Hepatocyte (in vitro differentiated cells): ENCODE data around the gene EPHB2. TPM values are rescaled to one million over a fixed set of nuclear protein-coding genes. Genes with fewer than 3 reads are reported as not detected.

Experiments used
- DNase-seq: peaks from one replicate; pipeline ENCODE4 v3.0.0-alpha.2; 2016; ENCODE audit warnings: low spot score
- H2AFZ ChIP-seq: fragments of 200-600 bp; sonication (generic); 2 replicates; pipeline ENCODE4 v1.6.0; 2016; ENCODE audit warnings: antibody characterized with exemption, mild to moderate bottlenecking
- H3K27ac ChIP-seq: fragments of 200-600 bp; sonication (generic); 2 replicates; pipeline ENCODE4 v1.5.1; 2016; ENCODE audit warnings: mild to moderate bottlenecking
- H3K27me3 ChIP-seq: fragments of 200-600 bp; sonication (generic); 2 replicates; pipeline ENCODE4 v1.6.1; 2016
- H3K36me3 ChIP-seq: fragments of 200-600 bp; sonication (generic); replicated peaks from 2 replicates; pipeline ENCODE4 v1.5.1; 2016; ENCODE audit warnings: low read depth; ENCODE audit not compliant: insufficient read depth
- H3K4me1 ChIP-seq: fragments of 200-600 bp; sonication (generic); 2 replicates; pipeline ENCODE4 v1.5.1; 2016; ENCODE audit warnings: mild to moderate bottlenecking, moderate library complexity; ENCODE audit not compliant: insufficient read depth
- H3K4me2 ChIP-seq: fragments of 200-600 bp; sonication (generic); 2 replicates; pipeline ENCODE4 v1.6.0; 2016
- H3K4me3 ChIP-seq: fragments of 200-600 bp; sonication (generic); 2 replicates; pipeline ENCODE4 v1.5.1; 2016; ENCODE audit warnings: mild to moderate bottlenecking
- H3K79me2 ChIP-seq: fragments of 200-600 bp; sonication (generic); 2 replicates; pipeline ENCODE4 v1.6.0; 2017; ENCODE audit warnings: mild to moderate bottlenecking
- H3K9me2 ChIP-seq: fragments of 200-600 bp; sonication (generic); replicated peaks from 2 replicates; pipeline ENCODE4 v1.6.0; 2017; ENCODE audit warnings: mild to moderate bottlenecking; ENCODE audit not compliant: insufficient read depth
- H3K9me3 ChIP-seq: fragments of 200-600 bp; sonication (generic); 2 replicates; pipeline ENCODE4 v1.5.1; 2016; ENCODE audit warnings: low read depth, mild to moderate bottlenecking
- H4K20me1 ChIP-seq: fragments of 200-600 bp; sonication (generic); 2 replicates; pipeline ENCODE4 v1.6.0; 2016; ENCODE audit warnings: mild to moderate bottlenecking; ENCODE audit not compliant: insufficient read depth, poor library complexity, severe bottlenecking
- CTCF ChIP-seq: fragments of 200-600 bp; sonication (generic); IDR thresholded peaks from 2 replicates; pipeline ENCODE4 v1.5.1; 2016; ENCODE audit warnings: antibody characterized with exemption, mild to moderate bottlenecking; ENCODE audit not compliant: poor library complexity
- EZH2 ChIP-seq: fragments of 200-600 bp; sonication (generic); IDR thresholded peaks from 2 replicates; pipeline ENCODE4 v1.6.1; 2016; ENCODE audit warnings: antibody characterized with exemption, mild to moderate bottlenecking, borderline replicate concordance
- EZH2phosphoT487 ChIP-seq: fragments of 200-600 bp; sonication (generic); IDR thresholded peaks from one replicate; pipeline ENCODE4 v1.6.1; 2018; ENCODE audit warnings: antibody characterized with exemption, mild to moderate bottlenecking, low read depth, moderate library complexity; ENCODE audit not compliant: unreplicated experiment, severe bottlenecking
- WGBS: methylation state at CpG from one replicate; pipeline ENCODE4 v1.1.6; 2016; ENCODE audit warnings: low lambda C conversion rate; ENCODE audit errors: missing lambda C conversion rate; 5-methylcytosine and 5-hydroxymethylcytosine counted together
- polyA plus RNA-seq: library from polyadenylated mRNA; unstranded; fragments of >200 nt; fragmentation: Nextera tagmentation; extraction: Ambion mirVana; gene quantifications from 2 replicates; pipeline ENCODE4 v1.2.1, GENCODE V29; 2016
- total RNA-seq: library from RNA; depleted of rRNA; stranded (reverse); fragments of >200 nt; gene quantifications from 2 replicates; pipeline ENCODE4 v1.2.3, GENCODE V29; 2014

EPHB2 gene
- total and polyA plus RNA-seq, 2 experiments from 2014 or later: 17.2 to 18.3 TPM

- H3K4me3 ChIP-seq: peak overlapping the region; percentile 79
- H4K20me1 ChIP-seq: peaks cover 5% of the 10 kb centered on the region
- no peaks in the 10 kb centered on the region for H3K36me3 ChIP-seq
- no peaks in the 10 kb centered on the region for H3K9me3 ChIP-seq
- TF ChIP-seq CTCF: no peak
- TF ChIP-seq EZH2phosphoT487: no peak
- TF ChIP-seq EZH2: no peak
- WGBS: 8% methylated on average over 29 of the region's 50 CpGs
- peaks cover 19% of the 10 kb centered on the region for H3K4me1 ChIP-seq
- peak; percentile 79 for DNase-seq
- H3K27ac ChIP-seq: peak overlapping the region; percentile 53
- H3K4me2 ChIP-seq: peak overlapping the region; percentile 99
- peaks cover 25% of the 10 kb centered on the region for H3K79me2 ChIP-seq
- H3K9me2 ChIP-seq: no peaks in the 10 kb centered on the region
- no peaks in the 10 kb centered on the region for H3K27me3 ChIP-seq
- no peak overlapping the region for H2AFZ ChIP-seq
Observed at GRCh38 chr1:22709891-22710700, 543 bp upstream of the EPHB2 start.

- Histone ChIP-seq H3K79me2 (peaks cover 31% of the 10 kb centered on the region), H4K20me1 (peaks cover 8% of the 10 kb centered on the region), H3K4me2 (peak overlapping the region; percentile 88), H3K9me2 (no peaks in the 10 kb centered on the region), H3K27ac (no peak overlapping the region), H3K36me3 (no peaks in the 10 kb centered on the region), H2AFZ (no peak overlapping the region), H3K9me3 (no peaks in the 10 kb centered on the region), H3K4me3 (peak overlapping the region; percentile 67), H3K27me3 (no peaks in the 10 kb centered on the region), H3K4me1 (peaks cover 19% of the 10 kb centered on the region)
- peak; percentile 41 for DNase-seq
- TF ChIP-seq EZH2phosphoT487 (no peak), EZH2 (no peak)
- 0% methylated on average over 8 of the region's 60 CpGs for WGBS
Observed at GRCh38 chr1:22711071-22711470, 432 bp downstream of the EPHB2 start.

- Histone ChIP-seq H4K20me1 (peaks cover 8% of the 10 kb centered on the region), H3K9me2 (no peaks in the 10 kb centered on the region), H2AFZ (no peak overlapping the region), H3K27ac (no peak overlapping the region), H3K4me2 (peak overlapping the region; percentile 88), H3K4me3 (peak overlapping the region; percentile 67), H3K27me3 (no peaks in the 10 kb centered on the region), H3K36me3 (no peaks in the 10 kb centered on the region), H3K79me2 (peaks cover 31% of the 10 kb centered on the region), H3K9me3 (no peaks in the 10 kb centered on the region), H3K4me1 (peaks cover 24% of the 10 kb centered on the region)
- 33% methylated on average over 29 of the region's 53 CpGs for WGBS
- DNase-seq: peak; percentile 27
- TF ChIP-seq EZH2 (no peak), EZH2phosphoT487 (no peak), CTCF (no peak)
Observed at GRCh38 chr1:22711591-22712501, 1.2 kb downstream of the EPHB2 start.
